ENCODE measurements around the gene ETF1. TPM values are rescaled to one million over a fixed set of nuclear protein-coding genes. Genes with fewer than 3 reads are reported as not detected.

ETF1 gene
- total RNA-seq, 1 donor from 2014 or later, result 107 TPM

DNA sequence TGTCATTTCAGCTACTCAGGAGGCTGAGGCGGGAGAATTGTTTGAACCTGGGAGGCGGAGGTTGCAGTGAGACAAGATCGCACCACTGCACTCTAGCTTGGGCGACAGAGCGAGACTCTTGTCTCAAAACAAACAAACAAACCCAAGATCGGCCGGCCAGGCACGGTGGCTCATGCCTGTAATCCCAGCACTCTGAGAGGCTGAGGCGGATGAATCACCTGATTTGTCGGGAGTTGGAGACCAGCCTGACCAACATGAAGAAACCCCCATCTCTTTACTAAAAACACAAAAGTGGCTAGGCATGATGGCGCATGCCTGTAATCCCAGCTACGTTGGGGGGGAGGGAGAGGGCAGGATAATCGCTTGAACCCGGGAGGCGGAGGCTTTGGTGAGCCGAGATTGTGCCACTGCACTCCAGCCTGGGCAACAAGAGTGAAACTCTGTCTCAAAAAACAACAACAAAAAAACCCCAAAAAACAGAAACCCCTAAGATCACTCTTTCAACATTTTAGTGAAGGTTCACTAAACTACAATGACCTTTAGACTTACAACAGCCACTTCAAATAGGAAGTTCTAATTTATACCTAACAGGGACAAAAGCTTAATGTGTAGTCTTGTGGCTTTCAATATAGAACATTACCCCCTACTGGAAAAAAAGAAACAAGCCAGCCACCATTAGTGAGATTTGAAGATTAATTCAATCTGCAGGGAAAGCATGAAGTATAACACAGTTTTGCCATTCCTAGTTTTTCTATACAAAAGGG is 25.2 kb upstream of the ETF1 start:
- H3K36me3 Mint-ChIP-seq (ENCODE audit: low read depth), result peaks cover 39% of the 10 kb centered on the region
- H3K27me3 Mint-ChIP-seq (ENCODE audit: low read depth), result no peaks in the 10 kb centered on the region
- peaks cover 4% of the 10 kb centered on the region for H3K4me1 Mint-ChIP-seq
- TF ChIP-seq, protein P1, sequence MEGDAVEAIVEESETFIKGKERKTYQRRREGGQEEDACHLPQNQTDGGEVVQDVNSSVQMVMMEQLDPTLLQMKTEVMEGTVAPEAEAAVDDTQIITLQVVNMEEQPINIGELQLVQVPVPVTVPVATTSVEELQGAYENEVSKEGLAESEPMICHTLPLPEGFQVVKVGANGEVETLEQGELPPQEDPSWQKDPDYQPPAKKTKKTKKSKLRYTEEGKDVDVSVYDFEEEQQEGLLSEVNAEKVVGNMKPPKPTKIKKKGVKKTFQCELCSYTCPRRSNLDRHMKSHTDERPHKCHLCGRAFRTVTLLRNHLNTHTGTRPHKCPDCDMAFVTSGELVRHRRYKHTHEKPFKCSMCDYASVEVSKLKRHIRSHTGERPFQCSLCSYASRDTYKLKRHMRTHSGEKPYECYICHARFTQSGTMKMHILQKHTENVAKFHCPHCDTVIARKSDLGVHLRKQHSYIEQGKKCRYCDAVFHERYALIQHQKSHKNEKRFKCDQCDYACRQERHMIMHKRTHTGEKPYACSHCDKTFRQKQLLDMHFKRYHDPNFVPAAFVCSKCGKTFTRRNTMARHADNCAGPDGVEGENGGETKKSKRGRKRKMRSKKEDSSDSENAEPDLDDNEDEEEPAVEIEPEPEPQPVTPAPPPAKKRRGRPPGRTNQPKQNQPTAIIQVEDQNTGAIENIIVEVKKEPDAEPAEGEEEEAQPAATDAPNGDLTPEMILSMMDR (conservative IDR thresholded peaks at IDR 0.05), result peak; percentile 35
- peak overlapping the region; percentile 16 for H3K4me3 Mint-ChIP-seq
- DNase-seq (ENCODE audit: low read depth, low spot score), result no peak
- H3K27ac Mint-ChIP-seq (ENCODE audit: unreplicated experiment), result no peak overlapping the region
- H3K9me3 Mint-ChIP-seq, result no peaks in the 10 kb centered on the region

DNA sequence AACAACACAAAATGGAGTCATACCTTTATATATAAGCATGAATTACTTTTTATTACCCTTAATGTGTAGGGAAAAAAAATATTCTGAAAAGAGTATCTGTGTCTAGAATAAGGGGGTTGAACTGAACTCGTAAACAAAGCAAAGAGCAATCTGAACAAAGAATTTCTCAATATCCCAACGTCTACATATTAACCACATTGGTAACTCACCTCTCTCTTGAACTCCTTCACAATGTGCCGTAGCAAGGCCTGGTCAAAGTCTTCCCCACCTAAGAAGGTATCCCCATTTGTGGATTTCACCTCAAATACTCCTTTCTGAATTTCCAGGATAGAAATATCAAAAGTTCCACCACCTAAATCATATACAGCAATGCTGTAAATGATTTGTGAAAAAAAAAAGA is 23.8 kb upstream of the ETF1 start:
- TF ChIP-seq, protein P1 (conservative IDR thresholded peaks at IDR 0.05), result no peak
- no peaks in the 10 kb centered on the region for H3K9me3 Mint-ChIP-seq
- H3K27me3 Mint-ChIP-seq (ENCODE audit: low read depth), result no peaks in the 10 kb centered on the region
- H3K27ac Mint-ChIP-seq (ENCODE audit: unreplicated experiment), result peak overlapping the region; percentile 90
- peaks cover 33% of the 10 kb centered on the region for H3K36me3 Mint-ChIP-seq (ENCODE audit: low read depth)
- peaks cover 4% of the 10 kb centered on the region for H3K4me1 Mint-ChIP-seq
- DNase-seq (ENCODE audit: low read depth, low spot score), result no peak
- no peak overlapping the region for H3K4me3 Mint-ChIP-seq

DNA sequence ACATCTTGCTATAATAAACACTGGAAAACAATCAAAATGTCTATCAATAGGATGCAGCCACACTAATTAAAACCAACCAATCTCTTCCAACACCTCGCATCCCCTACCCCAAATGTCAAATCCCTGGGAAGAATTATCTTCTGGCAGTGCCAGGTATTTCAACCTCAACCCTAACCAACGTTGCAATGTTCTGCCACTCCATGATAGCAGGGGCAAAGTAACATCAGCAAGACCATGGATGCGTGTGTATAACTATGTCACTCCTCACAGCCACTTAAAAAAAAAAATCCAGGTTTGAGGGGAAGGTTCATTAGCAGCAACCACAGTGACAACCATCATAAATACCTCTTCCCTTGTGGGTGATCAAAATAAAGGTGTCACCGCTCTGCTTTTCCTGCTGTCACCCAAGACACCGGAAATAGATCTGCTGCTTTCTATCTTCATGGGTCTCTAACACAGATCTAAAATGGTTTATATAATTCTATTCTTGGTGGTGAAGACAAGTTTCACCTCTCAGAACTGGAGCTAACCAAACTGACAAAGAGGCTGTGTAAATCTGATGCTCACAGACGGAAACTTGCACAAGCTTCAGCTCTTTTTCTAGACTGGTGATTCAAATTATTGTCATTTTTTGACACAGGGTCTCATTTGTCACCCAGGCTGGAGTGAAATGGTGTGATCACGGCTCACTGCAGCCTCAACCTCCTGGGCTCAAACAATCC is 22.2 kb upstream of the ETF1 start:
- no peaks in the 10 kb centered on the region for H3K9me3 Mint-ChIP-seq
- H3K36me3 Mint-ChIP-seq (ENCODE audit: low read depth), result peaks cover 31% of the 10 kb centered on the region
- no peak overlapping the region for H3K27ac Mint-ChIP-seq (ENCODE audit: unreplicated experiment)
- TF ChIP-seq, protein P1 (conservative IDR thresholded peaks at IDR 0.05), result no peak
- no peak overlapping the region for H3K4me3 Mint-ChIP-seq
- no peak for DNase-seq (ENCODE audit: low read depth, low spot score)
- peaks cover 4% of the 10 kb centered on the region for H3K4me1 Mint-ChIP-seq
- H3K27me3 Mint-ChIP-seq (ENCODE audit: low read depth), result no peaks in the 10 kb centered on the region

DNA sequence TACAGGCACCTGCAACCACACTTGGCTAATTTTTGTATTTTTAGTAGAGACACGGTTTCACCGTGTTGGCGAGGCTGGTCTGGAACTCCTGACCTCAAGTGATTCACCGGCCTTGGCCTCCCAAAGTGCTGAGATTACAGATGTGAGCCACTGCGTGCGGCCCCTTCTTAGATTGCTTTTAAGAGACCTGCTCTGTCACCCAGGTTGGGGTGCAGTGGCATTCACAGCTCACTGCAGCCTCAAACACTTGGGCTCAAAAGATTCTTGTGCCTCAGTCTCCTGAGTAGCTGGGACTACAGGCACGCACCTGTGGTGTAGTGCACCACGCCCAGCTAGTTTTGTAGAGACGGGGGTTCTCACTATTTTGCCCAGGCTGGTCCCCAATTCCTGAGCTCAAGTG is 21.2 kb upstream of the ETF1 start:
- H3K4me3 Mint-ChIP-seq, result no peak overlapping the region
- H3K36me3 Mint-ChIP-seq (ENCODE audit: low read depth), result peaks cover 38% of the 10 kb centered on the region
- peaks cover 4% of the 10 kb centered on the region for H3K4me1 Mint-ChIP-seq
- no peak overlapping the region for H3K27ac Mint-ChIP-seq (ENCODE audit: unreplicated experiment)
- H3K9me3 Mint-ChIP-seq, result no peaks in the 10 kb centered on the region
- no peak for DNase-seq (ENCODE audit: low read depth, low spot score)
- H3K27me3 Mint-ChIP-seq (ENCODE audit: low read depth), result no peaks in the 10 kb centered on the region
- TF ChIP-seq, protein P1 (conservative IDR thresholded peaks at IDR 0.05), result no peak

DNA sequence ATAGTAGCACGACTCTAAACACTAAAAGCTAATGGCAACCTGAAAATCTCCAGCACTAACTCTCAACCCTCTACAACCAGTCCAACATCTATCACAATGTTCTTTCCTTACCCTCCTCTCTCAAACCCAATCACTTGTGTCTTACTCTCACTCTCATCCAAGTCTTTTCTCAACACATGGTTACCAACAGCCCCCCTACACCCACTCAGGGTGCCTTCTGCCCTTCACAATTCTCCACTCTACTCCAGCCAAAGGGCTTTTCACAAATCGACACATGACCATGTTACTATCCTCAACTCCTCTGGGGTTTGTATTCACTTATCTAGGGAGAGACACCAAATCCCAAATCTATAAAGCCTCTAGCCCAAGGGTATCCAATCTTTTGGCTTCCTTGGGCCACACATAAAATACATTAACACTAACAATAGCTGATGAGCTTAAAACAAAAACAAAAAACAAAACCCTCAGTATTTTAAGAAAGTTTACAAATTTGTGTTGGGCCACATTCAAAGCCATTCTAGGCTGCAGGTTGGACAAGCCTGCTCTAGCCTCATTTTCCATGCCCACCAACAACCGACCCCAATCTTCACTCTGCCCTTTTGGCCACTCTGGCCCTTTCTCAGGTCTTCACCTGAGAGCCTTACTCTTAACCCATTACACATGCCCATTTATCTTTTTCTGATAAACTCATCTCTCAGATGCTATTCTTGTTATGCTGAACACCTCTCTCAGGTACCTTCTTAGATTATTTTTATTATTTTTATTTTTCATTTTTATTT is 20.5 kb upstream of the ETF1 start:
- Mint-ChIP-seq H3K36me3 (ENCODE audit: low read depth) (peaks cover 33% of the 10 kb centered on the region), H3K4me3 (no peak overlapping the region), H3K4me1 (peaks cover 1% of the 10 kb centered on the region), H3K27ac (ENCODE audit: unreplicated experiment) (no peak overlapping the region), H3K27me3 (ENCODE audit: low read depth) (no peaks in the 10 kb centered on the region), H3K9me3 (no peaks in the 10 kb centered on the region)
- TF ChIP-seq, protein P1 (conservative IDR thresholded peaks at IDR 0.05), result no peak
- DNase-seq (ENCODE audit: low read depth, low spot score), result no peak
